ENCODE data around the gene NCOA7.

NCOA7 gene

DNA sequence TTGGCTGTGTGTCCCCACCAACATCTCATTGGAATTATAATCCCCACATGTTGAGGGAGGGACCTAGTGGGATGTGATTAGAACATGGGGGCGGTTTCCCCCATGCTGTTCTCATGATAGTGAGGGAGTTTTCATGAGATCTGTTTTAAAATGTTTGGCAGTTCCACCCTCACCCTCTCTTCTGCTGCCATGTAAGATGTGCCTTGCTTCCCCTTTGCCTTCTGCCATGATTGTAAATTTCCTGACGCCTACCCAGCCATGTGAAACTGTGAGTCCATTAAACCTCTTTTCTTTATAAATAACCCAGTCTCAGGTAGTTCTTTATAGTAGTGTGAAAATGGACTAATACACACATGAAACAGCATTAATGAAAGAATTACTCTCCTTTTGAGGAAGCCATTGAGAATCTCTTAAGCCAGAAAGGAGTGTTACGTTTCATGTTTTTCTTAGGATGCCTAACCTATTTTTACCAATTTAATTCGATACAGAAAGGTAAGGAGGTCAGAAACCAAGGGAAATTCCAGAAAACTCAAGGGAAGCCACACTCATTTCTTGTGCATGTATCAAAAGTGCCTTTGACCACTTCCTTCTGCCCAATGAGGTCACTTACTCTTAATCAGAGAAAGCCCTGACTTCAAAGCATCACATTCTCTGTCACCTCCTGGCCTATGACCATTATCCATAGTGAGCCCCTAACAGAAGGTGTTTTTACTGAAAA, 141.1 kb downstream of the NCOA7 start:
- TF ChIP-seq, protein P1, sequence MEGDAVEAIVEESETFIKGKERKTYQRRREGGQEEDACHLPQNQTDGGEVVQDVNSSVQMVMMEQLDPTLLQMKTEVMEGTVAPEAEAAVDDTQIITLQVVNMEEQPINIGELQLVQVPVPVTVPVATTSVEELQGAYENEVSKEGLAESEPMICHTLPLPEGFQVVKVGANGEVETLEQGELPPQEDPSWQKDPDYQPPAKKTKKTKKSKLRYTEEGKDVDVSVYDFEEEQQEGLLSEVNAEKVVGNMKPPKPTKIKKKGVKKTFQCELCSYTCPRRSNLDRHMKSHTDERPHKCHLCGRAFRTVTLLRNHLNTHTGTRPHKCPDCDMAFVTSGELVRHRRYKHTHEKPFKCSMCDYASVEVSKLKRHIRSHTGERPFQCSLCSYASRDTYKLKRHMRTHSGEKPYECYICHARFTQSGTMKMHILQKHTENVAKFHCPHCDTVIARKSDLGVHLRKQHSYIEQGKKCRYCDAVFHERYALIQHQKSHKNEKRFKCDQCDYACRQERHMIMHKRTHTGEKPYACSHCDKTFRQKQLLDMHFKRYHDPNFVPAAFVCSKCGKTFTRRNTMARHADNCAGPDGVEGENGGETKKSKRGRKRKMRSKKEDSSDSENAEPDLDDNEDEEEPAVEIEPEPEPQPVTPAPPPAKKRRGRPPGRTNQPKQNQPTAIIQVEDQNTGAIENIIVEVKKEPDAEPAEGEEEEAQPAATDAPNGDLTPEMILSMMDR (IDR thresholded peaks at IDR 0.05) = no peak

- TF ChIP-seq, protein P1 (IDR thresholded peaks at IDR 0.05) = no peak
Measured at GRCh38 chr6:125932451-125932795, 141.7 kb downstream of the NCOA7 start.

GRCh38 chr6:125939026-125939425, 148.3 kb downstream of the NCOA7 start:
- TF ChIP-seq, protein P1 (IDR thresholded peaks at IDR 0.05) = no peak

GRCh38 chr6:125939791-125940190, 149.0 kb downstream of the NCOA7 start:
- TF ChIP-seq, protein P1 (IDR thresholded peaks at IDR 0.05) = no peak

DNA sequence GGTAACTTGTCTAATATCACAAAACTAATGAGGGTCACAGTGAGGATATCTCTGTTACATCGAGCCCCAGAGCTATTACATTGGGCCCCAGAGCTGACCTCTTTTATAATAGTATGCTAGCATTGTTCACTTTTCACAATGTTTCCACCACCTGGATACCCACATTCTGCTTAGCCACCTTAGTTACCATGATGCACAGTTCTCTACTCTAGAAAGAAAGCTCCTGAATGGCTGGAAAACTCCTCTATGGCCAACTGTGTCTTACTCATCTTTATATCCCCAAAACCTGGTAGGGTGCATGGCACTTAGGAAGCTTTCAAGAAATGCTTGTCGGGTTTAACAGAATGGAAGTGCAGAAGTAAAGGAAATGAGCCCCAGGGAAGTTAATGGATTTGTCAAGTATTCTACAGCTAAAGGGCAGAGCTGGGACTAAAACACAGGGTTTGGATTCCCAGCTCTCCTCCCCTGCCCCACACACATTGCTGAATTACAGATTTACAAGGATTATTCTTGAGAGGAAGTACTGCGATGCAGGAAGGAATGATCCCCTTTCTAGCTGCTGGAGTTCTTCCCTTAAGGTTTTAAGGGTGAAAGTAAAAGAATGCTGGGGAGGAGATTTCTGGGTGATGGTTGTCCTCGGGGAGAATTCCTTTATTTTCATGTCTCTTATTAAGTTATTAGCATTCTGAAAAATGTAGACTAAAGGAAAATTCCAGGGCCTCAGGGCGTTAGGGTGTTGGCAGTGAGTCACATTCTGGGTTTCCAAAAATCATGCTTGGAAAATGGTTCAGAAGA, 149.7 kb downstream of the NCOA7 start:
- TF ChIP-seq, protein P1 (IDR thresholded peaks at IDR 0.05) = no peak

GRCh38 chr6:125942672-125943527, 152.1 kb downstream of the NCOA7 start:
- TF ChIP-seq, protein P1 (IDR thresholded peaks at IDR 0.05) = no peak
